ENCODE results near the gene CTCF. TPM values are rescaled to one million over a fixed set of nuclear protein-coding genes. Genes with fewer than 3 reads are reported as not detected.

Gene CTCF
- total RNA-seq, 1 donor from 2014 or later: 54.0 TPM

GRCh38 chr16:67549240-67549639 is 13.1 kb upstream of the CTCF start:
- no peak for DNase-seq

DNA sequence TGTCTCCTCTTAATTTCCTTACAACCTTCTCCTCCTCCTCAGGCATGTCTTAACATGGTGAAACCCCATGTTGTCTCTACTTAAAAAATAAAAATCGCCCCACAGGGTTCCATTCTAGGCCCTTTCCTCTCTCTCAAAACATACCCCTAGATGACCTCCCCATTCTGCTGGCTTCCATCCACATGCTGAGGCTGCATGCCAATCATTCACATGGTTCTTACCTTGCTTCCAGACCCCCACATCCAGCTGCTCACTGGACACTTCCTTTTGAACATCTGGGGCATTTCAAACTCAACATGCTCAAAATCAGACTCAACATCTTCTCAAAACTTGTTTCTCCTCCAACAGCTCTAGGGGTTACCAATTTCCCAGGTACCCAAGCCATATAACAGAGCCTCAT is 12.4 kb upstream of the CTCF start:
- DNase-seq: no peak

- DNase-seq: no peak
Measured at GRCh38 chr16:67551091-67551490, 11.2 kb upstream of the CTCF start.

DNA sequence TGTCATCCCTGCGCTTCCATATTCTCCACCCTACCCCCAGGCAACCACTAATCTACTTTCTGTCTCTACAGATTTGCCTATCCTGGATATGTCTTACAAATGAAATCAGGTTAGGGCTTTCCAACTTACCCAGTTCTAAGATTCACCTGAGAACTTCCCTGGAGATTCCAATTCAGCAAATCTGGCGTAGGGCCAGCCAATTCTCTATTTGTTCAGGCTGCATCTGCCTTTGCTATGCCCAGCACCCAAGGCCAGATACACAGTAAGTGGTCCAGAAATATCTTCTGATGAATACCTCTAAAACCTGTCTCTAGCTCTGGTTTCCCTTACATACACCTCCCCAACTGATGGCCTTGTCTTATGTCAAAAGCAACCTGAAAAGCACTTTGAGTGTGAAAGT is 10.4 kb upstream of the CTCF start:
- no peak for DNase-seq

DNA sequence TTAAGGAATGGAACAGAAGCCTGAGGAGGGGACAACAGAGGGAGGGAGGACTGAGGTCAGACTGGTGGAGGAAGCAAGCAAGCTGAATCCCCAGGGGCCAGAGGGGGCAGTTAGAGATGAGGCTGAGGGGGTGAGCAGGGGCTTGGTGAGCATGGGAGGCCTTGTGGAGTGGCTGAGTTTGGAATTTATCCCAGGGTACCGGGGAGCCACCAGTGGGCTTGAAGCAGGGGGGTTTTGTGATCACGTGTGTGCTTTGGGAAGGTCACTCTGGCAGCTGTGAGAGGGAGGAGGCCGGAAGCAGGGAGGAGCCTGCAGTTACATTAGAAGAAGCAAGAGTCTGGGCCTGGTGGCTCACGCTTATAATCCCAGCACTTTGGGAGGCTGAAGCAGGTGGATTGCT is 9.8 kb upstream of the CTCF start:
- no peak for DNase-seq

GRCh38 chr16:67555795-67556212 is 6.5 kb upstream of the CTCF start:
- no peak for DNase-seq

GRCh38 chr16:67558859-67559258 is 3.5 kb upstream of the CTCF start:
- no peak for DNase-seq

DNA sequence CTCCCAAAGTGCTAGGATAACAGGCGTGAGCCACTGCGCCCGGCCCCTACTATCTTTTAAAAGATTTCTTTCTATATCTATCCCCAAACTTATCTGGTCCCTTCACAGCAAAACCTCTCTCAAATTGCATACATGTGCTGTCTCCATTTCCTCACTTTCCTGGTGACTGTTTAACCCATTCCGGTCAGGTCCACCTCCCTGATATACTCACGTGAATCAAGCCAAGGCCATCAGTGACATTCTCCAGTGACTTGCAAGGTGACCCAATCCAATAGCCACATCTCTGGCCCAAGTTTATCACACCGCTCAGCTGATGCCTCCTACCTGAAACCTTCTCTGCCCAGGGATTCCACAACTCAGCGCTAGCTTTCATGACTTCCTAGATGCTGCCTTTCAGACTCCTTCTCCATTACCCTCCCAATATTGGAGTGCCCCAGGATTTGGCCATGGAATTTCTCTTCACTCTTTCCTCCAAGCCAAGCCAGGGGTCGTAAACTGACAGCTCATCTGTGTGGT is 1.4 kb upstream of the CTCF start:
- DNase-seq: no peak

DNA sequence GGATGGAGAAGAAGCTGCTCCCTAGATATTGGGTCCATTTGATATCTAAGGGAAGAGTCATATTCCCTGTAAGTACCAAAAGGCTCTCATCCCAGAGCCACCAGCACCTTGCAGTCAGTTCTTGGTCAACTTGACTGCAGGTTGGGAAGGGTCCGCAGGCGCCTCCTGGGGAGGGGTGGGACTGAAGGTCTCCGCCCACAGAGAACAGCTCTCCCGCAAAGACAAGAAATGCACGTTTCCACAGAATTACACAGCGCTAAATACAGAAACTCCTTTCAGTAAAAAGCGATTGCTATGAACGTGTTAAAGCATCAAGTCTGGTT is 864 bp upstream of the CTCF start:
- DNase-seq: no peak

DNA sequence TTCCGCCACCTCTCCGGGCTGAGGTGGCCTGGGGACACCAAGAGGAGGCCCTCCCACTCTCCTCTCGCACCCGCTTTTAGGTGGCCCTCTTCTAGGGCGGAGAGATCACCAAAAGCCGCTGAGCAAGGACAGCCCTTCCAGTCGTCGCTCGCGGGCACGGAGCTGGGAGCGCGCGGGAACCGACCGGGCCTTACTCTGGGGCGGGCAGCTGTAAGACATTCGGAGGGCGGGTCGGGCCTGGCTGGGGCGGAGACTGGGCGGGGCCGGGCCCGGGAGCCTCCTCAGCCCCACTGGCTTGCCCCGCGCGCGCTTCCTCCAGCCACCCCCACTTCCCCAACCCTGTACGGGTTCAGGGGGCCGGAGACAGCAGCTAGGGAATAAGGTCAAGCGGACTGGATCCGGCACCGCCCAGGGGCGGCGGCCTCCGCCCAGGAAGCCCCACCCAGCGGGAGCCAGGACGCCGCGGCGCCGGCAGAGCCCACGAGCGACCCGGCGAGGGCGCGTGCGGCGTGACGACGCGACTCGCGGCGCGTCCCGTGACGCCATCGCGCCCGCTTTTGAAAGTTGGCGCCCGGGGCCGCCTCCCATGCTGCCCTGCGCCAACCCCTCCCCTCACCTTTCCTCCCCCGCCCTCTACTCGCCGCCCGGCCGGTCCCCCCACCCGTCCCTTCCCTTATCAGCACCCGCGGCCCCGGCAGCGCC is 351 bp upstream of the CTCF start:
- DNase-seq: peak; percentile 98

- peak; percentile 38 for DNase-seq
Measured at GRCh38 chr16:67562918-67563707, 787 bp downstream of the CTCF start.

GRCh38 chr16:67563708-67564468 is 1.6 kb downstream of the CTCF start:
- no peak for DNase-seq

- DNase-seq: no peak
Measured at GRCh38 chr16:67565470-67566100, 3.3 kb downstream of the CTCF start.

DNA sequence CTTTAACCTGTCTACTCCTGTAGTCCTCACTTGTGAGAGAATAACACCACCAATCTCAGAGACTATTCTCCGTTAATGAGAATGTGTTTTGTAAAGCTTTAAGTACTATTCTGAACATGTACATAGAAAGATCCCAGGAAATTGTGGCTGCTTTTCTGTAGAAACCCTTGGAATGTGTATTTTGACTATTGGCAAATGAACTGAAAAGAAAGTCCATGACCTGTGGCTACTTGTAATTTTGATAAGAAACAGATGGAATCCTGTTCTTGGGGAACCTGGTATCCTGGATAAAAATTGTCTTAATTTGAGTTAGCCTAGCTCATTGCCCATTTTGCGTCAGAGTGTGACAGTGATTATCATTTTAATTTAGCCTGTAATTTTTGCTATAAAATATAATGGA is 9.1 kb downstream of the CTCF start:
- no peak for DNase-seq

DNA sequence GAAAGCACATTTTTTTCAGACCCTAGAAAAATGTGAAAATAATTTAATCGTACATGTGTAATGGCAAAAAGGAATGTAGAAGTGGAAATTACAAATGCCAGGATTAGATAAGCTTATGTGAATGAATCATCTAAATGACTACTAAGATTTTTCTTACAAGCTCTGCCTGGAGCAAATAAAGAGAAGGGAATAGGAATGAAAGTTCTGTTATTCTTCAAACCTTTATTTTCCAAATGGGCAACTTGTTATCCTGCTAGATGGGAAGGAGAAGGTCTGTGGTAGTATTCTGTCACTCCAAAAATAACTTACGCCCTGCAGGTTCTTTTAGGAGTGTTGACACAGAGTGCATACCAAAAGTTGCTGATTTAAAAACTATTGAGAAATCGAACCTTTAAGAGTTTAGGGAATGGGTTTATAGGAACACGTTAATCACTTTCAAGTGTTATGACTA is 9.7 kb downstream of the CTCF start:
- no peak for DNase-seq

DNA sequence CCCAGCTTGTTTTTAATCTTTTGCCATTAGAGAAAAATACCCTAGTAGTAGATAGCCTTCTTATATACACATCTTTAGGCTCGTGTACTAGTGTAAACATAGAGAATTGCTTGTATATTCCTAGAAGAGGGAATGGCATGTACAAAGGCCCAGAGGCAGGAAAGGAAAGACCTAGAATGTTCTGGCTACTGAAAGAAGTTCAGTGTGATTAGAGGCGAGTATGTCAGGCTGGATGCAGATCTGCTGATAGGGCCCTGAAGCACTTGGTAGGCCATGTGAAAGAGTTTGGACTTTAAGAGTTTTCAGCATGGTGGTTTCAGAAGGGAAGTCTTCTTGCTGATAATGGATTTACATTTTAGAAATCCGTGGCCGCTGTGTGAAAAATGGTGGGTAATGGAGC is 17.4 kb downstream of the CTCF start:
- no peak for DNase-seq

GRCh38 chr16:67580202-67580601 is 17.9 kb downstream of the CTCF start:
- no peak for DNase-seq

- no peak for DNase-seq
Measured at GRCh38 chr16:67593288-67593687, 31.0 kb downstream of the CTCF start.

DNA sequence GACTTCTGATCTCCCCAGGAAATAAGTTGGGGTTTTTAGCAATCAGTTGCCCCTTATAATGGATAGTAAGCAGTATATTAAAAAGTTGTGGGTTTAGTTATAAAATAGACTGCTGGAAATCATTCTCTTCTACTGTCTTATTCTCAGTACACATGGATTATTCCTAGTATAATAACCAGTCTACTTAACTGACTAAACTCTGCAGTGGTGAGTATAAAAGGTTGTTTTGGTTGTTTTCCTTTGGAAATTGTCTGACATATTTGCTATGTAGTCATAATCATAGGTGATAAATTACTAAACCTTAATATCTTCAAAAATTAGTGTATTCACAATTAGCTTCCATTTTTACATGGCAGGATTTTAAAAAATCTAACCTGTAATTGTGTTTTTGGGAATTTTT is 31.4 kb downstream of the CTCF start:
- no peak for DNase-seq

DNA sequence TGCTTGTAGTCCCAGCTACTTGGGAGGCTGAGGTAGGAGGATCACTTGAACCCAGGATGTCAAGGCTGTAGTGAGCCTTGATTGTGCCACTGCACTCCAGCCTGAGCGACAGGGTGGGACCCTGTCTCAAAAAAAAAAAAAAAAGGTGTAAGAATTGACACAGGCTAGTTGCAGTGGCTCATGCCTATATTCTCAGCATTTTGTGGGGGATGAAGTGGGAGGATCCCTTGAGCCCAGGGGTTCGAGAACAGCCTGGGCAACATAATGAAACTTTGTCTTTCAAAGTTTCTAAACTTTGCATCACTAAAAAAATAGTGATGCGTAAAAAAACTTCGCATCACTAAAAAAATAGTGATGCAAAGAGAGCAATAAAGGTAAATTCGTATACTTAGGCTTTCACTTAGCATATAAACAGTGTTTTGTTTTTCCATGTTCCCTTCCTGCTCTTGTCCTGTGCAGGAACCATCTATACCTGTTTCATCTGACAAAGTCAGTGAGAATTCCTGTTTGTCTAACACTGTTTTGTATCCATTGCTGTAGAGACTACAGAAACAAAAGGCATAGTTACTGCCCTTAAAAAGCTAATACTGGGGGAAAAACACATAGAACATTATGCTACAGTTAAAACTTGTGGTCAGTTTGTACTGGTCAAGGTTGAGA is 32.1 kb downstream of the CTCF start:
- no peak for DNase-seq

GRCh38 chr16:67594956-67595355 is 32.6 kb downstream of the CTCF start:
- no peak for DNase-seq

- DNase-seq: no peak
Measured at GRCh38 chr16:67598527-67598926, 36.2 kb downstream of the CTCF start.
